HG03378 (cell line): Measurements from ENCODE around the gene MRPL53.

Source experiments
- ATAC-seq: cut with Tn5 transposase; IDR thresholded peaks from one replicate; pipeline ENCODE4 v1.9.1; 2021; ENCODE audit warnings: mild to moderate bottlenecking, moderate library complexity; ENCODE audit not compliant: unreplicated experiment

The MRPL53 gene

GRCh38 chr2:74429487-74430451 lies 42.7 kb downstream of the MRPL53 start:
- no peak for ATAC-seq

GRCh38 chr2:74428675-74429074 lies 43.8 kb downstream of the MRPL53 start:
- ATAC-seq = no peak

DNA sequence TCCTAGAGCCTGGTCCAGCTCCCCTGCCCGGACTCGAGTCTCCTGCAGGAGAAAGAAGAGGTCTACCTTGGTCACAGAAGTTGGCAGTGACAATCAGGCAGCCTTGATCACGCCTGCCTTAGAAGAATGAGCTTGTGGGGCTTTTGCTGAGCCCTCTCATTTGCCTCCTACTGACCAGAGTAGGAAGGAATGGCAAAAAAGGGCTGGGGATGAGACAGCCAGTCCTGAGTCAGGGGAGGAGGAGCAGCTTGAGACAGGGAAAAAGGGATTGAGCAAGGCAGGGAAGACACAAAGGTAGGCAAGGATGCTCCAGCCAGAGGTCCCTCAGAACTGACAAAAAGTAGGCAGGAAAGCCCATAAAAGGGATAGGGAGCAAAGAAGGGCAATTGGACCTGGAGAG lies 44.9 kb downstream of the MRPL53 start:
- no peak for ATAC-seq

DNA sequence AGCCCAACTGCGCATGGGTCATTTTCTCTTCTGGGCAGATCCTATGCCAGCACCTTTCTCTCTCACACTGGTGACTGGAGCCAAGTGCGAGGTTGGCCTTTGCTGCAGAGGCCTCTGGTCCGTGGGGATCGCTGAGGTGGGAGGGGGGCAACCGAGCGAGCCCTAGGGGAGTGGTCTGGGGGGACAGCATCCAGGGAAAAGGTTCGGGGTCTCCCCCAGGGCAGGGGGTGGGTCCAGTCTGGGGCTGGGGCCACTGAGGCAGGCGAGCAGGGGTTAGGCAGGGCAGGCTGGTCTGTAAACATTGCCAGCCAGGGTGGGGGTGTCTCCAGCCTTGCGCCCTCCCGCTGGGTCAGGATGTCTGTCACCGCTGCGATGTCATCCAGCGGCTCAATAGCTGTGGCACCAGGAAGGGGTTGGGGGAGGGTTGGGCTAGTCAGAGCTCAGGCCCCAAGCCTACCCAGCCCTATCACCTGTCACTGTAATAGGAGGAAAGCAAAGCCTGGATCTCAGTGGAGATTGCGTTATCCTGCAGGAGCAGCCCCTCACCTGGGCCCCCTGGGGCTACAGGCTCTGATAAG lies 46.2 kb downstream of the MRPL53 start:
- ATAC-seq = no peak

DNA sequence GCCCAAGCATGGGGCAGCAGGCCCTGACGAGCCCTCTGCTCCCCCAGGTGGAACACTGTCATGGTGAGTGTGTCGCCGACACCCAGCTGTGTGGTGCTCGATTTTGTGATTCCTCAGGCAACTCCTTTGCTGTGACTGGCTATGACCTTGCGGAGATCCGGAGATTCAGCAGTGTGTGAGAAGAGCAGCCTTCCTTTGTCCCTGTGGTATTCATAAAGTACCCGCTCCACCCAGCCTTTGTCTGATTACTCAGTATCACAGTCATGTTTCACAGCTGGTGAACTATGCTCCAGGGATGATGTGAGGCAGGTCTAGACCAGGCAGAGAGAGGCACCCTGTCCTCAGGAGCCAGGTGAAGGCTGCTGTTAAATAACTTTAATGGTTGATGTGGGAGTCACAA lies 47.0 kb downstream of the MRPL53 start:
- ATAC-seq = no peak

- no peak for ATAC-seq
These were observed 47.5 kb downstream of the MRPL53 start for GRCh38 chr2:74424995-74425406.

- ATAC-seq = no peak
These were observed 48.1 kb downstream of the MRPL53 start for GRCh38 chr2:74424139-74424992.

DNA sequence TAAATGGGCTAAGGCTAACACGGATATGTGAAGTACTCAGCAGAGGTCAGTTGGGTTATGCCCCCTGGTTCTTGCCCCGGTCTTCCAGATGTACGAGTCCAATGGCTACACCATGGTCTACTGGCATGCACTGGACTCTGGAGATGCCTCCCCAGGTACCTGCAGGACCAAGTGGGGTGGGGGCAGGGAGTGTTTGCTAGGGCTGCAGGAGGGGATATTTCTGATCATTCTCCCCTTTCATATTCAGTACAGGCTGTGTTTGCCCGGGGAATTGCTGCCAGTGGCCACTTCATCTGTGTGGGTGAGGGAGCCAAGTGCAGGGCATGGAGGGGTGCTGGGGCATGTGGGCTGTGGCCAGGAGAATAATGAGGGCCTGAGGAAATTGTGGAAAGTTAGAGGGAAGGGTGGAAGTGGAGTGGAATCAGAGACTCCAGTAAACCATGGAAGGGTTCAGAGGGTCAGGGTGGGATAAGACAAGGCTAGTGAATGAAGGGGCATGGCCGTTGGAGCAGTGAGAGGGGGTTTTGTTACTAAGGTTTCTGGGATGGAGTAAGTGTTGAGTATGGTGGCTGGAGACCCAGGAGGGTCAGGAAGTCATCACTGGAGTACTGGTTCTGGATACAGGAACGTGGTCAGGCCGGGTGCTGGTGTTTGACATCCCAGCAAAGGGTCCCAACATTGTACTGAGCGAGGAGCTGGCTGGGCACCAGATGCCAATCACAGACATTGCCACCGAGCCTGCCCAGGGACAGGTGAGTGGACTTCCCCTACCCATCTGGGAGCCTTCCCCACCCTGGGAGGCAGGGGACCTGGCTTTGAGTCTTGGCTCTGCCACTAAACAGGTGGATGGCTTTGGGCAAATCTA lies 49.0 kb downstream of the MRPL53 start:
- no peak for ATAC-seq
